ENCODE results near the gene TPSB2.
"Not testable (repeated sequence)": the region's sequence is repeated elsewhere in the genome, so short reads cannot be mapped to it uniquely, and the experiment has no call there.

The TPSB2 gene

GRCh38 chr16:1241081-1241480, 11.1 kb upstream of the TPSB2 start:
- not testable (repeated sequence) for DNase-seq

- DNase-seq: not testable (repeated sequence)
Observed at GRCh38 chr16:1240436-1240835, 10.5 kb upstream of the TPSB2 start, which contains the start of gene TPSAB1. TSS of gene TPSAB1 (plus strand) at chr16:1240705. CDS start at chr16:1240939, 234 bp downstream.

- not testable (repeated sequence) for DNase-seq
Observed at GRCh38 chr16:1239575-1239974, 9.6 kb upstream of the TPSB2 start.

- peak in 1 of 51 donors; percentile 24 for DNase-seq
Observed at GRCh38 chr16:1238909-1239308, 8.9 kb upstream of the TPSB2 start.

GRCh38 chr16:1237990-1238389, 8.0 kb upstream of the TPSB2 start:
- DNase-seq: no peak

- DNase-seq: not testable (repeated sequence)
Observed at GRCh38 chr16:1236659-1237058, 6.7 kb upstream of the TPSB2 start.

- not testable (repeated sequence) for DNase-seq
Observed at GRCh38 chr16:1232049-1232748, 2.2 kb upstream of the TPSB2 start.

- DNase-seq: not testable (repeated sequence)
Observed at GRCh38 chr16:1231301-1231700, 1.3 kb upstream of the TPSB2 start.

- DNase-seq: not testable (repeated sequence)
Observed at GRCh38 chr16:1230471-1231212, 658 bp upstream of the TPSB2 start.

- not testable (repeated sequence) for DNase-seq
Observed at GRCh38 chr16:1229476-1229875, 508 bp downstream of the TPSB2 start.

GRCh38 chr16:1228227-1228626, 1.8 kb downstream of the TPSB2 start:
- not testable (repeated sequence) for DNase-seq

GRCh38 chr16:1226692-1227091, 3.3 kb downstream of the TPSB2 start:
- DNase-seq: not testable (repeated sequence)

GRCh38 chr16:1225728-1226311, 4.2 kb downstream of the TPSB2 start:
- not testable (repeated sequence) for DNase-seq

- DNase-seq: no peak
Observed at GRCh38 chr16:1225051-1225451, 4.9 kb downstream of the TPSB2 start, which contains the start of gene TPSG1. TSS of gene TPSG1 (minus strand) at chr16:1225268. CDS start at chr16:1225252, 16 bp downstream.

GRCh38 chr16:1224558-1224957, 5.4 kb downstream of the TPSB2 start:
- no peak for DNase-seq

GRCh38 chr16:1223355-1224214, 6.4 kb downstream of the TPSB2 start:
- no peak for DNase-seq

GRCh38 chr16:1222553-1223354, 7.2 kb downstream of the TPSB2 start:
- DNase-seq: no peak

GRCh38 chr16:1221628-1222552, 8.1 kb downstream of the TPSB2 start:
- DNase-seq: peak in 1 of 51 donors; percentile 3
